HG02610 (cell line): ENCODE measurements around the gene IZUMO4.

ENCODE experiments used
- ATAC-seq: cut with Tn5 transposase; IDR thresholded peaks from one replicate; pipeline ENCODE4 v1.9.1; 2021; ENCODE audit warnings: mild to moderate bottlenecking, moderate library complexity; ENCODE audit not compliant: unreplicated experiment

The IZUMO4 gene

DNA sequence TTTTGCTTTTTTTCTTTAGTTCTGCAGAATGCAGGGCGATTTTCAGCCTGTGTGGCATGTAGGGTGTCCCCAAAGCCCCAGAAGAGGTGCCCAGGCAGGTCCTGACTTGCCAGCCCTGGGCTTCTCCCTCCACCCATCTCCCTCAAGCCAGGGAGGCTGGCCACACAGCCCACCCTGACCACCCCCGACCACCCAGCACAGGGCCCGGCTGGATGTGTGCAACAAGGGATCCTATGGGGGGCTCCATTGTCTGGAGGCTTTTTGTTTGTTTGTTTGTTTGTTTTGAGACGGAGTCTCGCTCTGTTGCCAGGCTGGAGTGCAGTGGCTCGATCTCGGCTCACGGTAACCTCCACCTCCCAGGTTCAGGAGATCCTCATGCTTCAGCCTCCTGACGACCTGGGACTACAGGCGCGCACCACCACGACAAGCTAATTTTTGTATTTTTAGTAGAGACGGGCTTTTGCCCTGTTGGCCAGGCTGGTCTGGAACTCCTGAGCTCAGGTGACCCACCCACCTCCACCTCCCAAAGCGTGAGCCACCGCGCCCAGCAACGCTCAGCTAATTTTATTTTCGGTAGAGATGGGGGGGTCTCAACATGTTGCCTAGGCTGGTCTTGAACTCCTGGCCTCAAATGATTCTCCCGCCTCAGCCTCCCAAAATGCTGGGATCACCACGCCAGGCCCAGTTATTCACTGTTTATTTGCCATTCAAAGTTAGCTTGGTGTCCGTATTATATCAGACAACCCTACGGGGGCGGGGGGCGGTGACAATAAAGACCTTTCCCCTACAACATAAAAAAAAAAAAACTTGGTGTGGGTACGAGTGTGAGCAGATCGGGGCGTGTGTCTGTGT lies 37.9 kb upstream of the IZUMO4 start:
- no peak for ATAC-seq

DNA sequence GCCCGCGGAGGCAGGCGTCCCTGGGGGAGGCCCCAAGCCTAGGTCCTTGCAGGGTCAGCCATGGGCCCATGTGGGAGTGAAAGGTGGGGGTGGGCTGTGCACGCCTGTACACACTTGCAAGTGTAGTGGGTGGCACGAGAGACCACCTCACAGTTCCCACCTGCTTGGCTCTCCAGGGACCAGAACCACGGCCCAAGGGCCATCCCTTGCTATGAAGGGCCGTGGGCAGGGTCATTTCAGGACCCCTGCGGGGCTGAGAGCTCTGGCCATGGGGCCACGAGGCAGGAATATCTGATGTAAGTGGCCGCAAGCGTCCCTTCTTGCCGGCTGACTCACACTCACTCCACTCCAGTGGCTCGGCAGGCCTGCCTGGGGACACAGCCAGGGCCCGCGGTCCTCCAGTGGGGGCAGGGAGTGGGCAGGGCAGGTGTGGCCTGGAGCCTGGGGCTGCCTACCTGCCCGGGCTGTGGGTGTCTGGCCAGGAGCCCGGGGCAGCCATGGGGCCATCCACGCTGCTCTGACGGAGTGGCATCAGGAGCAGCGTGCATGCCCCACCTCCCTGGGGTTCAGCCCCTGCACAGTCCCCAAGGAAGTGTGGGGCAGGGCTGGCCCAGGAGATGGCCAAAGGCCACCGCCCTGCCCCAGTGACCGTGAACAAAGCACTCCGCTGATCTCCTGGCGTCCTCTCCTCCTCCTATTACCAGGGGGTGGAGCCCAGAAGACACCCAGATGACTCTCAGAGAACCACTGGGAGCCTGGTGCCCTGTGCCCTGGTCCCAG lies 37.1 kb upstream of the IZUMO4 start:
- no peak for ATAC-seq

DNA sequence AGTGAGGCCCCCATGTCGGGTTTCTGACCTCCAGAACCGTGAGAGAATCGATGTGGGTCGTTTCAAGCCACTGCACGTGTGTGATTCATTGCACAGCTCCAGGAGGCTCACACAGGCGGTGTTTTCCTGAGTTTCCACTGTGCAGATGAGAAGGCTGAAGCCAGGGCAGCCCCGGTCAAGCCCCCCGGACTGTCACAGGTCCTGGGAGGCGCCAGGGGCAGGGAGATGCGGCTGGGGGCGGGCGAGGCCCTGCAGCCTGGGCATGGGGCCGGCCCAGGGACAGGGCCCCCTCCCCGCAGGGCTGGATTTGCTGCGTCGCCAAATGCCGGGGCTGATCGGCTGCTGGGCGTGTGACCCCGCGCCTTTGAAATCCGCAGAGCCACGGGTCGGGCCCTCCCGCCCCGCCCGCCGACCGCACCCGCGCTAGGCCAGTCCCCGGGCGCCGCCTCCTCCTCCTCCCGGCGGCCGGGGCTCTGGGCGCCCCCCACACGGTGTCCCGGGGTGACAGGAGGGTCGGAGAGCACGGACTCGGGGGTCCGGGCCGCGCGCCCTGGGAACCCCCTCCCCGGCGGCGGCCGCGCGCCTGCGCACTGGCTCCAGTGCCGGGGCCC lies 35.7 kb upstream of the IZUMO4 start:
- peak; percentile 36 for ATAC-seq

DNA sequence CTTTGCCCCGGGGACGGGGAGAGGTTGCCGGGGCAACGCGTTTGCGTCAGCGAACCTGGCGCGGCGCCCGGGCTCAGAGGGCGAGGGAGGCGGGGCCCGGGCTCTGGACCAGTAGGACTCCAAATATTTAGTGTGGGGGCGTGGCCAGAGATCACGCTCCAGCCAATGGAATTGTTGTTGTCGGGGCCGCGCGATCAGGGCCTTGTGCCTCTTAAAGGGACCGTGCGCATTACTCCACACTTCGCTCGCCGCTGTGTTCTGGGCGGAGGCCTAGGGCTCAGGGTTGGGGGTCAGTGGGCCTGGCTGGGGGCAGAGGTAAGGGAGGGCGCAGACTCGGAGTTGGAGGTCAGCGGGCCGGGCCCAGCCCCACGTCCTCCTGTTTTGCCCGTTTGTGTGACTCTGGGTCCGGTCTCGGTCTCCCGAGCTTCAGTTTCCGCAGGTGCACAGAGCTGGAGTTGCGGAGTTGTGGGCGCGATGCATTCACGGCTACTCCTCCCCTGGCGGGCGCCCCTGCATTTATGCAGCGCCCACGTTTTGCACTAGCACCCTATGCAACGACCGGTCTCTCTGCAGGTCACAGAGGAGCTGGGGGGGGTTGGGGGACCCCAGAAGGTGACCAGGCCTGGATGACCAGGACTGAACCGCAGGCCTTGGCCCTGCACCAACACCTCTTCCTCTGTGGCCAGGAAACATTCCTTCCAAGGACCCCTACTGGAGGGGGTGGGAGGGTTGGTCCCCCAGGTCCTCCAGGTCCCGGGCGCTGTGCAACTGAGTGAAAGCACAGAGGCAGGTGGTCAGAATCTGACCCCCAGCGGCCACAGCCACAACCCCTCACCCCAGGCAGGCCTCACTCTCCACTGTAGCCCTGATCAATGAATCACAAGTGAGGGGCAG lies 35.0 kb upstream of the IZUMO4 start:
- ATAC-seq, result peak; percentile 70

DNA sequence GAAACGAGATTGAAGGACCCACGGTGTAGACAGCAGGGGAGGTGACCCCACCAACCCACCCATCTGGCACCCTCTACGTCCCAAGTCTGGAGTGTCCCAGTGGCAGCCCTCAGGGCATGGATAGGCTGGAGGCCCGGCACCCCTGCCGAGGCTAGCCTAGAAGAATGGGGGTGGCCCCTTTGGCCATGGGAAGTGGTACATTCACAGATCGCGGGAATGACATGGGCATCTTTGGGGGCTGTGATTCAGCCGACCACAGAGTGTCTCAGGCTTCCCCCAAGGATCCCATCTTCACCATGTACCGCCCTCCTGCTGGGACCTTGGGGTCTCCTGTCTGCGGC lies 34.4 kb upstream of the IZUMO4 start:
- ATAC-seq, result no peak

DNA sequence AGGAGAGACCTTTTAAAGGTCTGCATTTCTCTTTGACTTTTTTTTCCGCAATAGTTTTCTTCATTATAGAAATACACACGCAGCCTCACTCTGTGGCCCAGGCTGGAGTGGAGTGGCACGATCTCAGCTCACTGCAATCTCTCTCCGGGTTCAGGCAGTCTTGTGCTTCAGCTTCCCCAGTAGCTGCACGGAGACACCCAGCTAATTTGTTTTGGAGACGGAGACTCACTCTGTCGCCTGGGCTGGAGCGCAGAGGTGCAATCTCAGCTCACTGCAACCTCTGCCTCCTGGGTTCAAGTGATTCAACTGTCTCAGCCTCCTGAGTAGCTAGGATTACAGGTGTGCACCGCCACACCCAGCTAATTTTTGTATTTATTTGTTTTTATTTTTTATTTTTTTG lies 33.9 kb upstream of the IZUMO4 start:
- ATAC-seq, result no peak

DNA sequence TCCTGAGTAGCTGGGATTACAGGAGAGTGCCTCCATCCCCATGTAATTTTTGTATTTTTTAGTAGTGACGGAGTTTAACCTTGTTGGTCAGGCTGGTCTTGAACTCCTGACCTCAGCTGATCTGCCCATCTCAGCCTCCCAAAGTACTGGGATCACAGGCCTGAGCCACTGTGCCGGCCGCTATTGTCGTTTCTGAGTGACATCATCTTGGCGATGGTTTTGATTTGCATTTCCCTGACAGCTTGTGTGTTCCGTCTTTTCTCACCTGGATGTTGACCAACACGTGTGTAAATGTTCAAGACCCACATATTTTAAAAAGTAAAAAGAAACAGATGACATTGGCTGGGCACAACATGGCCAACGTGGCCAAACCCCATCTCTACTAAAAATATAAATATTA lies 32.9 kb upstream of the IZUMO4 start:
- ATAC-seq, result no peak

DNA sequence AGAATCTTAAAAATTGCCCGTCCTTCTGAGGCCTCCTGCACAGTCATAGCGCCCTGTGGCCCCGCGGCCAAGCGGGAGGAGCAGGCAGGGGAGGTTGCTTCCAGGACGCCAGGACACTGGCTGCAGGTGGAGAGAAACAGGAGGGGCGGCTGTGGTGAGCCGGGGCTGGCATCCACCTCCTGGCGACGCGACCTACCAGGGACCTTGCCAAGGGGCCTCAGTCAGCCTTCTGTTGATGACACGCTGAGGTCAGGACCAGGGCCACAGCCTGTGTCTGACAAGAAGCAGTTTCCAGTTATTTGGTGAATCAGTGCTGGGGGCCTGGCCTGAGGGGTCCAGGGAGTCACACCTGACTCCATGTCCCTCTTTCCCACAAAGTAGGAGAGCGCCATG lies 32.3 kb upstream of the IZUMO4 start:
- ATAC-seq, result no peak

DNA sequence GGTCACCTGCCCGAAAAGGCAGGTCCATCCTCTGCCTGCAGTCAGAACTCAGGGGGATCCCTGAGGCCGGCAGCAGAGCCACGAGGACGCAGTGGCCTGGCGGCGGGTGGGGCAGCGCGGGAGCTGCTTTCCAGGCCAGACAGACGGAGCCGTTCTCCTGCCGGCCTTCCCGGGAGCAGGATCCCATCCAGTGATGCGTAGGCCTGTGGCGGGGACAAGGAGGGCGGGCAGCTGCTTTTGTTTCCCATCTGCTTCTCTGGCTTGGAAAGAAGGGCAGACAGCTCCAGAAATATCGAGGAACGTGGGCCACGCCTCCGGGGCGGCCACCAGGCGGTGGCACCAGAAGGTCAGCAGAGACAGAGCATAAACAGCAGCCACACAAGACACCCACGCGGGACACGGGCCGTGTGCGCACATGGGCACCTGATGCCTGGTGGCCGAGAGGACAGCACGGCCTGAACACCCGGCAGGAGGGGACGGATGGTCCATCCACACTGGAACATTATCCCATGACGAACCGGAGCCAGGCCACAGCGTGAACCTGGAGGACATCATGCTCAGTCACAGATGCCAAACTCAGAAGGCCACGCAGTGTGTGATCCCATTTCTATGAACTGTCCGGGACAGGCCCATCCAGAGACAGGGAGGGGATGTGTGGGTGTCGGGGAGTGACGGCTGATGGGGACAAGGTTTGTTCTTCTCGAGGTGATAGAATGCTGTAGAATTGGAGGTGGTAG lies 31.8 kb upstream of the IZUMO4 start:
- no peak for ATAC-seq

DNA sequence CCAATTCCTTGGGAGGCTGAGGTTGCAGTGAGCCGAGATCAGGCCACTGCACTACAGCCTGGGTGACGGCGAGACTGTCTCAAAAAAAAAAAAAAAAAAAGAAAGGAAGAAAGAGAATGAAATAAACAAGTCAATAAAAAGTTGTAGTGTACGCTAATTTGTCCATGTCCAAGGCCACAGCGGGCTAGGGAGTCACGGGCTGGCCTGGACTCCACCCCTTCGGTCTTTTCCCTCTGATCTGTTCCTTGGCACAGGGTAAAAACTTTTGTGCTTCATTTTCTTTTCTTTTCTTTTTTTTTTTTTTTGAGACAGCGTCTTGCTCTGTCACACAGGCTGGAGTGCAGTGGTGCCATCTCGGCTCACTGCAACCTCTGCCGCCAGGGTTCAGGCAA lies 26.3 kb upstream of the IZUMO4 start:
- ATAC-seq, result no peak

DNA sequence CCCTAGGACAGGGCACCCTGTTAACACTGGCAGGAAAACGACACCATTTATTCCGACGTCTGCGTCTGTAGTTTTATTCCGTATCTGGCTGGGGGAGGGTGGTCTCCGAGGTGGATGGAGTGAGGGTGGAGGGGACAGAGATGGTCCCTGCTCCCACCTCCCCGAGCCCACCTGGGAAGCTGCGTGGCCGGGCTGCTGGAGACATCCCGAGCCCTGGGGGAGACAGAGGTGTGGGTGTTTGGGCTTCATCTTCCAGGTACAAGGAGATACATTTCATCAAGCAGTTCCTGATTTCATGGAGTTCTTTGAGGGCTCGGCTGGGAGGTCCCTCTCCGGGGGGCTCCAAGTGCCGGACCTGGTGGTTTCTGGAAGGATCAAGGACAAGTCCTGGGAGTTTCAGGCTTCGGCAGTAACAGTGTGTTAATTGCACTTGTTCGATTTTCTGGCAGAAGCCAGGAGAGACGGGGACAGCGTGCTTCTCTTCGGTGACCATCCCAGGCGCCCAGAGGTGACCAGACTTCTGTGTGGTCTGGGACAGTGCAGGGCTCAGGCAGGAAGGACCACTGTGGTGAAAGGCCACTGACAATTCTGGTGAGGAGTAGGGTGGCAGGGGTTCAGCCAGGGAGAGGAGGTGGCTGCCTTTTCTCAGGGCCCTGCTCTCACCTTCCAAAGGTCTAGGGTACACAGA lies 25.6 kb upstream of the IZUMO4 start:
- ATAC-seq, result no peak

DNA sequence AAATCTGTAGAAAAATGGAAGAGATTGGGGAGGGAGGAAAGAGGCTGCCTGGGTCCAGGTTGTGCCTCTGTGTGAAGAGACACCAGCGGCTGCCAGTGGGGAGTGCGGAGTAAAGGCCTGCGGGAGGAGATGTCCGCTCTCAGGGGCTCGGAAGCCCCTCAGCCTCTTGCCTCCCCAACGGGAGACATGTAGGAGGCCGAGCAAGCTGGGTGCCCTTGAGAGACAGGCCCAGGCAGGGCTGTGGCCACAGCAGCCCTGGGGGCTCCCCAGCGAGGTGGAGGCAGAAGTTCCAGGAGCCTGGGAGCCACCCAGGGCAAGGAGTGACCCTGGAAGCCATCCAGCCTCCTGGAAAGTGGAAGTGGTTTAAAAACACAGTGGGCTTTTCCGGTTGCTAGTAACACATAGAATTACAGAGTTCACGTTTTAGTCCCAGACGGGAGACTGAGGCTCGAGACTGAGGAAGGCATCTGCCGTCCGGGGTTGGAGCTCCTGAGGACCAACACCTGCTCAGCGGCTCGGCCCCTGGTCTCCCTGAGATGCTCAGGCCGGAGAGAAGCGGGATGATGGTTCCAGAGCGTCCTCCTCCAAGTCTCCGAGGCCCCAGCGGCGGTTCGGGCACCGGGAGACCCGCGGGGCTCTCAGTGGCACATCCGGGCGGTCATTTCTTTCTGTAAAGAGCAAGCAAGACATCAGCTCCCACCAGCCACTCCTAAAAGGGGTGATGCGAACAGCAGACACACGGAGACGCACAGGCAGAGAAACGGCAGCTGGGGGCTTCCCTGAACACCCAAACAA lies 23.8 kb upstream of the IZUMO4 start:
- no peak for ATAC-seq

DNA sequence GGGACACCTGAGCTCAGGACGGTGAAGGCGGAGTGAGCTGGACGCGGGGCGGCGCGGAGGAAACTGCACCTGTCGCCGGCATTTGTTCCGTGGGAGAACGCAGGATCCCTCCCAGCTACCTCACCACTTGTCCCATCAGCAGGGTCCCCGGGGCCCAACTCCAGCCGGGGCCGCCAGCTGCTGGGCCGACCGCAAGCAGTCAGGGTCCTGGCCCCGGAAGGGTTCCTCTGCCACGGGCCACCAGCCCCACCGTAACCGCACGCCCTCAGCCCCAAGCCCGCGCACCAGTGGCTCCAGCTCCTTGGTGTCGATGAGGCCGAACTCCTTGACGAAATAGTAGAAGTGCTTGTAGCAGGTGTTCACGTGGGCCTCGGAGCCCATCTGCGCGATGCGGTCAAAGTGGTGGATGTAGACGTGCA lies 20.2 kb upstream of the IZUMO4 start:
- ATAC-seq, result no peak

DNA sequence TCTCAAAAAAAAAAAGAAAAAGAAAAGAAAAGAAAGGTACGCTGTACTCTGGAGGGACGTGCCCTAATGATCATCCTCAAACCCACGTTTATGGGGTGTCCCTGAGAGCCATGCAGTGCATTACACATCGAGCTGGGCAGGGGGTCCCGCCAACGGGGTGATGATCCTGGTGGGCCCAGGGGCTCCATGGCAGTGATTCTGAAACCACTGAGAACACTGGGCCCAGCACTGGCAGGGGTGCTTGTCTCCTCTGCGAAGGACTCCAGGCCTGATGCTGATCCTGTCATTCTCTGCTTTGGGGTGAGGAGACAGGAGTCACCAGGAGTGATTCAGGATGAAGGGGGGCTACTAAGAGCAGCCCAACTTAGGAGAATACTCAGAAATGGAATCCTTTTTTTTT lies 19.3 kb upstream of the IZUMO4 start:
- ATAC-seq, result no peak

DNA sequence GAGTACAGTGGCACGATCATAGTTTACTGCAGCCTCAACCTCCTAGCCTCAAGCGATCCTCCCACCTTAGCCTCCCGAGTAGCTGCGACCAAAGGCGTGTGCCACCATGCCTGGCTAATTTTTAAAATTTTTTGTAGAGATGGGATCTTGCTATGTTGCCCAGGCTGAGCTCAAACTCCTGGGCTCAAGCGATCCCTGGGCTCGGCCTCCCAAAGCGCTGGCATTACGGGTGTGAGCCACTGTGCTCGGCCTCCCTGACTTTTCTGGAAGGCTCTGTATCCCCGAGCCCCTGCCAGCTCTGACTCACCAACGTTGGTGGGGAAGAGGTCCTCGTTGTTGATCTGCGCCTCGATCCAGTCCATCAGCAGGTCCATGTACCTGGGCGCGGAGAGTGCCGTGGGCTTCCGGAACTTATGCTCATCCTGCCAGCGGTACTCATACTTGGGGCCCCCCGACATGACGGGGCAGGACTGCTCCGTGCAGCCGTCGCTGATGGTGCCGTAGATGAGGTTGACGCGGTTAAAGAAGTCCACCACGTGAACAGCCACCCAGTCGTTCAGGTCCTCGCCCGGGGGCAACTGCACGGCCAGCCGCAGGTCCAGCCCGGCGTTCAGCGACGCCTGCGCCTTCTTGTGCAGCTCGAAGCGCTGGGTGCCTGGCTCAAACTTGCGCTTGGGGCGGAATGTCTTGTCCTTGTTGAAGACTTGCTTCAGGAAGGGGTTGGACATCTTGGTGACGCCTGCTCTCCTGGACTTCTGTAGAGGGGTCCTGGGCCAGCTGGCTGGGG lies 18.7 kb upstream of the IZUMO4 start:
- no peak for ATAC-seq

DNA sequence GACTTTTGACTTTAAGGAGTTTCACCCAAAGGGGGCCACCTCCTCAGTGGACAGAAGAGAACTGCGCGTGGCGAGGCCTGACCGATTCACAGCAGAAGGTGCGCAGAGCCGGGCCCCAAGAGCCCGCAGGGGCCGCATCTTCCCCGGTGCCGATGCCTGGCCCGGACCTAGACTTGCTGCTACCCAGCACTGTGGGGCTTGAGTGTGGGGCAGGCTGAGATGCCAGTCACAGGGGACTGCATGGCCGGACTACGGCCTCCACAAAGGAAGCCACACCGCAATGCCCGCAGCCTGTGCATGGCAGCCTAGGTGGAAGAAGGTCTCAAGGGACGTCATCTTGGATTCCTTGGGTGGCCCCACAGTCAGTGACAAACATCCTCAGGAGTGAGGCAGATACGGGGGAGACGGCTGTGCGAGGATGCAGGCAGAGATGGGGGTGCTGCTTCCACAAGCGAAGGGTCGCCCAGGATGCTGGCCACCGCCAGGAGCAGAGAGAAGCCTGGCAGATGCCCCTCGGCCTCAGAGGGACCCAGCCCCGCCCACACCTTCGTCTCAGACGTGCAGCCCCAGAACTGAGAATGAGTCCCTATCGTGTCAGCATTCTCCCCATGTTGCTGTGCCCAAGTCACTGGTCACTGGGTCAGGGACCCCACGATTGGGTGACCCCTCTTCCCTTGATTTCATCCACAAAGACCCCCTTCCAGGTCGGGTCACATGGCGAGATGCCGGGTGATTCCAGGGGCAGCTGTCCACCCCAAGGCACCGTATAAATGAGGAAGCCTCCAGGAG lies 17.4 kb upstream of the IZUMO4 start:
- no peak for ATAC-seq

DNA sequence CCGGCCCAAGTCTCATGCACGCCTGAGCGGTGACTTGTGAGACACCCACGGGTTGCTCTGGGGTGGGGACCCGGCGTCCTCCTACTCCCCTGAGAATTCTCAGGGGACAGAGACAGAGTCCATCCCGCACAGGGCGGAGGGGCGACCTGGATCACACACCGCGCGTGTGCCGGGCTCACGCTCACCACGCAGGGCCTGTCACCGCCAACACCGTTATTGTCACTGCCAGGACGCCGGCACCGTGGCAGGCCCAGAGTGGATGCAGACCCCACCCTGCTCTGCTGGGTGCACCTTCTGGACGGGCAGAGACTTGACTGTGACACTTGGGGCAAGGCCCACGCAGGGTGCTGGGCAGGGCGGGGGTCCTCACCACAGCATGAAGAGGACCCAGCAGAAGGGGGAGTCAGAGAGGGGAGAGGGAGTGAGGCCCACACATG lies 16.8 kb upstream of the IZUMO4 start:
- ATAC-seq, result no peak
